ENCODE data around the gene SOD3.

The SOD3 gene, protein sequence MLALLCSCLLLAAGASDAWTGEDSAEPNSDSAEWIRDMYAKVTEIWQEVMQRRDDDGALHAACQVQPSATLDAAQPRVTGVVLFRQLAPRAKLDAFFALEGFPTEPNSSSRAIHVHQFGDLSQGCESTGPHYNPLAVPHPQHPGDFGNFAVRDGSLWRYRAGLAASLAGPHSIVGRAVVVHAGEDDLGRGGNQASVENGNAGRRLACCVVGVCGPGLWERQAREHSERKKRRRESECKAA

DNA sequence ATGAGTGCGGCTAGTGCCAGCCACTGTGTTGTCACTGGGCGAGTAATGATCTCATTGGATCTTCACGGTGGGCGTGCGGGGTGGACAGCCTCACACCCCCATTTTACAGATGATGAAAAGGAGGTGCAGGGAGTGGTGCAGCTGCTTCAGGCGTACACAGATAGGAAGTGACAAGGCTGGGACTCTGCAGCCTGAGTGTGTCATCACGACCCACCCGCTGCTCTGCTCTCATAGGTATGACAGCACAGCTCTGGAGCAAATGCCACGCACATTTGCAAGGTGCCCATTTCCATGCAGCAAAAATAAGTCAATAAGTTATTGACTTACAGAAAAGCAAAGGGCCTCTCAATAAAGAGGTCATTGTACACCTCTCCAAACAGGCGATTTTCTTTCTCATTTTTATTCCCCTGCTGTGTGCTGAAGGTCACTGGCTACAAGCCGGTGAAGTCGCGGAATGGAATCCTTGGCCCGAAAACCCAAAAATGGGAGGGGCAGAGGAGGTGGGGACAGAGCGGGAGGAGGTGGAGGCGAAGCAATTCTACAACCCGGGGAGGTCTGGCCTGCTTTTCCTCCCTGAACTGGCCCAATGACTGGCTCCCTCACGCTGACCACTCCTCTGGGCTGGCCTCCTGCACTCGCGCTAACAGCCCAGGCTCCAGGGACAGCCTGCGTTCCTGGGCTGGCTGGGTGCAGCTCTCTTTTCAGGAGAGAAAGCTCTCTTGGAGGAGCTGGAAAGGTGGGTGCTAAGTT is at the start of gene SOD3:
Gene SOD3, plus strand, starts transcription at position 658 of the 750 bp plus-strand sequence. CDS start 3,949 bp downstream, outside the sequence.
- DNase-seq = no peak

DNA sequence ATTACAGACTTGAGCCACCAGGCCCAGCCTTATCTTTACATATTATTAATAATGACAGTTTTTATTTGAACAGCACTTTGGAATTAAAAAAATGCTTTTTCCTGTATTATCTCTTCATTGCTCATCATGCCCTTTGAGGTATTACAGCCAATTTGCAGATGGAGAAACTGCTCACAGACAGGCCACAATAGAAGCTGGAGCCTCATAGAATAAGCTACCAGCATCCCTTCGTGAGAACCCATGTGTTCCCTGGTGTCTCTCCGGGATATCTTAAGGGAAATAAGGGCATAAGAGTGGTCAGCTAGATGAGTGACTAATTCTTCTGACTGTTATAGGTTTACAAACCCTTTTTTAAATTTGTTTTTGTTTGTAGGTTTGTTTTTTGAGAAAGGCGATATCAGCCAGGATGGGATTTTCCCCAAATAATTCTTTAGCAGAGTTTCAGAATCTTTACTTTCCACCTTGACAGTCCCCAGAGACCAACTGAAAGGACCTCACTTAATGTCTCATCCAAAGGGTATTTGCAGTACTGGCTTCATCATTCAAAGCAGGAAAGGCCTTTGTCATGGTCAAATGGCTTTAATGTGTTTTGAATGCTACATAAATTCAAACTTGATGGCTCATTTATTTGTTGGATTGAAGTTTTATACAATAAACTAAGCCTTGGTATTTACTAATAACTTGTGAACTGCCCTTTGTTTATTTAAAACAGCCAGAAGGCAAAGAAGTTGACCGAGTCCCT is 48.0 kb upstream of the SOD3 start:
- DNase-seq = no peak

DNA sequence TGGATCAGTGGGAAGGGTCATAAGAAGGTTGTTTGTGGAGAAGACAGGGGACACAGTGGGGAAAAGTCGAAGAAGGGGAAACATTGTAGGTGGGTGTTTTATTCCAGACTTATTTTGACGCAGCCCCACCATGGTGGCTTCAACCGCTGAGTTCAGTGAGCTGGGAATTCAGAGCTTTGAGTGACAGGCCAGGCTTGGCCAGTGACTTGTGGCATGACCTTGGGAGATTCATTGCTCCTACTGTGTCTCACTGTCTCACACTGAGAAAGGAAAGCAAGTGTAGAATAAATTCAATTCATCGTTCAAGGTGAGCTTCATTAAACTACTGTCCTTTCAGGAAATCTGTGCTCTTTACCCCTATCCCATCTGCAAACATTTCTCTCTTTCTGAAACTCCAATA is 47.4 kb upstream of the SOD3 start:
- DNase-seq = no peak

DNA sequence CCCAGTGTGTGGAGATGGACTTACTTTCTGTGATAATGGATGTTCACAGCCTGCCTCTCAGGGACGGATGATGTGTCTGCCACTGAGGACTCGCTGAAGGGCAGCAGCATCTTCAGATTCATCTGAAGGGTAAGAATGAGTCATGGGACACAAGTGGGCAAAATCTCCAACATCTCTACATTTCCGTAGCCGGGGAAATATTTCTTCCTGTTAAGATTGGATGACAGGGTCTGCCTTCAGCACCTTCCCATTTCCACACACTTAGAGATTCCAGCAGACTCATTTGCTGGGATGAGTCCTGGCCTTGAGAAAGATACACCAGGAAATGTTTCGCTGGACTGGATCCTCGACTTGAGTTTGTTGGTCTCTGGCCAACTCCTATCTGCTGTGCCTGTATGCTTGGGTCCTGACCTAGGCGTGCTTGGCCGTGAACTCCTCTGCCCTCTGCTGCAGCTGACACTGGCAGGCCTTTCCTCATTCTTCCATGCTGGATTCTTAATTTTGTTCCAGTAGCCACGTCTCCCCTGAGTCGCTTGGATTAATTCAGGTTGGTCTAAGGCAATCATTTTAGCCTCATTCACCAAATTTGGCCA is 46.5 kb upstream of the SOD3 start:
- no peak for DNase-seq

DNA sequence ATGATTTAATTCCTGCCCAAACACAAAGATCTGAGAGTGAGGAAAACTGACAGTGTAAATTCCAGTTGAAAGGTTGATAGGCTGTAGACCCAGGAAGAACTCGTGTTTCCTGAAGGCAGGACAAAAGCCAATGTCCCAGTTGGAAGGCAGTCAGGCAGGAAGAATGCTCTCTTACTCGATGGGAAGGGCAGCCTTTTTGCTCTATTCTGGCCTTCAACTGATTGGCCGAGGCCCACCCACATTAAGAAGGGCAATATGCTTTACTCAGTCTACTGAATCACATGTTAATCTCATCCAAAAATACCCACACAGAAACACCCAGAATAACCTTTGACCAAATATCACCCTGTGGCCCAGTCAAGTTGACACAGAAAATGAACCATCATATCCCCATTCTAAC is 45.3 kb upstream of the SOD3 start:
- DNase-seq = no peak

DNA sequence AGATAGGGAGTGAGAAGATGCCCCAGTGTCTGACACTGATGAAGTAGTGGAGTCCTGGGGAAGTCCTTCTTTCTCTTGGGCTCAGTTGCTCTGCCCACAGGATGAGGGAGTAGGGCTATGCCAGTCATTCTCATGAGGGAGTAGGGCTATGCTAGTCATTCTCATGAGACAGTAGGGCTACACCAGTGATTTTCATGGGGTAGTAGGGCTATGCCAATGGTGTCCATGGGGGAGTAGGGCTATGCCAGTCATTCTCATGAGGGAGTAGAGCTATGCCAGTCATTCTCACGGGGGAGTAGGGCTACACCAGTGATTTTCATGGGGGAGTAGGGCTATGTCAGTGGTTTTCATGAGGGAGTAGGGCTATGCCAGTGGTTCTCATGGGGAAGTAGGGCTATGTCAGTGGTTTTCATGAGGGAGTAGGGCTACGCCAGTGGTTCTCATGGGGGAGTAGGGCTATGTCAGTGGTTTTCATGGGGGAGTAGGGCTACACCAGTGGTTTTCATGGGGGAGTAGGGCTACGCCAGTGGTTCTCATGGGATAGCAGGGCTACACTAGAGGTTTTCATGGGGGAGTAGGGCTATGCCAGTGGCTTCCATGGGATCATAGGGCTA is 43.3 kb upstream of the SOD3 start:
- no peak for DNase-seq

DNA sequence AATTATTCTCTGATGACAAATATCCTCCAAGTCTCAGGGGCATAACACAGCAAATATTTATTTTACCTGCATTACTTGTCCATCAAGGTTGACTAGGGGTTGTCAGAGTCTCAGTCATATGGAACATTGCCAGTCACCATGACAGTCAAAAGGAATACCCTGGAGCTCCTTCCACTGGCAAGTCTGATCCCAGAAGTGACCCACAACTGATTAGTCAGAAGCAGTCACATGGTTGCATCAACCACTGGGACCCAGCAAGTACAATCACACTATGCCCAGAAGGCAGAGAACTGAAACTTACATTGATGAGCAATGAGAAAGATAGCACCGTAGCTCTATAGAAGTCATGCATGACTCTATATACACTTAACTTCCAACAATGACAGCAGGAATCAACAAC is 41.9 kb upstream of the SOD3 start:
- no peak for DNase-seq

DNA sequence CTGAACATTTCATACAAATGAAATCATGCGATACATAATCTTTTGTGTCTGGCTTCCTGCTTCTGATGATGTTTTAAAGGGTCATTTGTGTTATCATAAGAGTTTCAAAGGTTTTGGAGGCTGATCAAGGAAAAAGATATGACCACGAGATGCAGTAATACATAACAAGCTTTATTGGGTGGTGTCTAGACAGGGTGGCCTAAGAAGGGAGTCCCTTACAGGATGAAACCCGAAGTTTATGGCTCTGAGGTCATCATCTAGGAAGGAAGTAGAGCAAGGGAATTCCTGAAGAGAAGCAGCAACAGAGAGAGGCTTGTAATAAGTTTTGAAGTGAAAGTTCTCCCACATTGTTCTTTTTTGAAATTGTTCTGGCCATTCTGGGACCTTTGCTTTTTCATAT is 40.8 kb upstream of the SOD3 start:
- no peak for DNase-seq

DNA sequence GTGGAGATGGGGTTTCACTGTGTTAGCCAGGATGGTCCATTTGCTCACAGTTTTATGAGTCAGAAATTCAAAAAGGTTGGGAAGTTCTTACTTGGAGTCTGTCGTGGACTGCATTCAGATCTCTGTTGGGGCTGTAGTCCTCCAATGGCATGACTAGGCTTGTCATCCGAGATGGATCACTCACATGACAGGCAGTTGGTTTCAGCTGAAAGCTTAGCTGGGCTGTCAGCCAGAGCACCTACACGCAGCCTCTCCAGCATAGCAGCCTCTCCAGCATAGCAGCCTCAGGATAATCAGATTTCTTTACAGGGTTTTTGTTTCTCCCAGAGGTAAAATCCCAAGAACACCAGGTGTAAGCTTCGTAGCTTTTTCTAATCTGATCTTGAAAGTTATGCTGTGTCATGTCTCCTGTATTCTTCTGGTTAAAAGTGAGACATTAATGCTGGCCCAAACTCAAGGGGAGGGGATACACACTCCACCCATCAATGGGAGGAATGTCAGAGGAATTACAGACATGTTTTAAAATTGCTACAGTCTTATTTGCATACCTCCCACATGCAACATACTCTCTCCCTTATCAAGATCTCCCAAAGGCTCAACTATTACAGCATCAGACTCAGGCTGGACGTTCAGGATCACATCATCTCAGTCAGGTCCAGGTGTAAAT is 31.6 kb upstream of the SOD3 start:
- no peak for DNase-seq

DNA sequence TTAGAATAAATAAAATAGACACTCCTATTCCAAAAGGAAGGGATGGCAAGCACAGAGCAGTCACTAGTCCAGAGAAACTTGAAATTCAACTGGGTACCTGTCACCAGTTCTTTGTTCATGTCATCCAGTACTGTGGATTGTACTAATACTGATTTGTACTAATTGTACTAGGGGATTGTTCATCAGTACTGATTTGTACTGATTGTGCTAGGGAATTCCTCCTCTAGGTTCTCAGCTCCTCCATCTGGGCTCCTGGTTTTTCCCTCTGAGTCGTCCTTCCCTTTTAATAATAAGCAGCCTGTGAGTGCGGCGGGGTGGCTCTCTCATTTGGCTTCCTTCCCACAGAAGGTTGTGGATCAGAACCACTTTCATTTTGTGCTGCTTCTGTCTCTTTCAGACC is 31.0 kb upstream of the SOD3 start:
- DNase-seq = no peak

DNA sequence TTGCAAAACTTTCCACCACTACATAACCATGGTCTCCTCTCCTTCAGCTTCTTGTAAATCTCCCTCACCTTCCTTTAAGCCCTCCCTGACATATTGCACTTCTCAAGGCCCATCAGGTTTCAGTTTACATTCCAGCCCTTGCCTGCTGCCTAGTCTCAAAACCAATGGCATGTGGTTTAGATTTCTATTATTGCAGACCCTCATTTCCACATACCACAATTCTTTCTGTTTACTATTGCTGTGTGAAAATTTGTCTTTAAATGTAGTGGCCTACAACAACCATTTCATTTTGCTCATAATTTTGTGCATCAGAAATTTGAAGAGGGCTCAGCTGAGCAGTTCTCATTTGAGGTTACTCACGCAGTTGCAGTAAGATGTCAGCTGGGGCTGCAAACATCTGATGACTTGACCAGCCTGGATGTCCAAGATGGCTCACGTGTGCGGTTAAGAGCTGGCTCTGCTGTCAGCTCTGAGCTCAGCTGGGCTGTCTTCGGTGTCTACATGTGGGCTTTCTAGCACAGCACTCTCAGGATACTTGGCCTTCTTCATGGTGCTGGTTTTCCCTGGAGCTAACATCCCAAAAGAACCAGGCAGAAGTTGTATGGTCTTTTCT is 29.9 kb upstream of the SOD3 start:
- no peak for DNase-seq

DNA sequence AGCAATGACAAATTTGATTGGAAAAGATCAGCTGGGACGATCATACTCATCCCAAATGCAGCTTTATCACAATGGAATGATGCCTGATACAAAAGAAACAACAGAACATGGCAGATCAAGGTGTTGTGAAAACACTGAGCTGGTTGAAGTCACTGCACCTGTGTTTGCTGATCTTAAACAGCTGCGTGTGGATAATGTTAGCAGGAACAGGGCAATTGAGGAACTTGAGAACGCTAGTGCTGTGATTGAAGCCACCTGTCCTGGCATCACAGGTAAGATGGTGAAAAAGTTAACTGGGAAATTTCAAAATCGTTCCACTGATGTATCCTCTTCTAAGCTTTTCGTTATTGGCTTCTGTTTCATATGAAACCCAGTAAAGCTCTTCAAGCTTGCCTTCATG is 27.4 kb upstream of the SOD3 start:
- no peak for DNase-seq

DNA sequence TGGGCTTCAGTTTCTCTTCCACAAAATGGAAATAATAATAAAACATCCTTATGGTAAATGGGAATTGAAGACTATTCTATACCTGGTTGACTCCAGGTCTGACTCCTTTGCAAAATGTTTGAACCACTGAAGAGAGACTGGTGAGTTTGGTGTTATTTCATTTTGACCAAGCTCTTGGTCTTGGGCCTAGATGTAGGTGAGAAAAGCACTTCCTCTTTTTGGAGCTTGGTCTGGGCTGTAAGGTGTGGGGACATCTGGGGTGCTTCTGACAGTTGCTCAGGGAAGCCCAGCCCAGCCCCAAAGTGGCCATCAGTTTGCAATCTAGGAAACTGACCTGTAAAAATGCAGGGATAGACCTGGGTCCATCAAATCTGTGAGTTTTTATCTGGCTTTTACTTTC is 26.8 kb upstream of the SOD3 start:
- no peak for DNase-seq

DNA sequence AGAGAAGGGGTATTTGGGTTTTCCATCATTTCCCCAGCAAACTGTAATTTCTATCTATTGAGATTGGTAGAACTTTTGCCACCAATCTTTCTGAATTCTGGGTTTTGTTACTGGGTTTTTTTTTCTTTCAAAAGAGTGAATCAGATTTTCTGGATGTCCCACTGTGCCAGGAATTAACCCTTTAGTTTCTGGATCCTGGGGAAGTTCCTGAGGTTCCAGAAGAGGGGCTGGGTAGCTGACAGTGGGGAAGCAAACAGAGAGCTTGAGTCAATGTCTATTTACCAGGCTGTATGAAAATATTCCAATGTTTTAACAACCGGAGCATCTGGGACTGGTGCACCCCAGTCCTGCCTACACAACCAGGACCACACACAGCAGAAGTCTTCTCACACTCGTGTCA is 25.8 kb upstream of the SOD3 start:
- no peak for DNase-seq

DNA sequence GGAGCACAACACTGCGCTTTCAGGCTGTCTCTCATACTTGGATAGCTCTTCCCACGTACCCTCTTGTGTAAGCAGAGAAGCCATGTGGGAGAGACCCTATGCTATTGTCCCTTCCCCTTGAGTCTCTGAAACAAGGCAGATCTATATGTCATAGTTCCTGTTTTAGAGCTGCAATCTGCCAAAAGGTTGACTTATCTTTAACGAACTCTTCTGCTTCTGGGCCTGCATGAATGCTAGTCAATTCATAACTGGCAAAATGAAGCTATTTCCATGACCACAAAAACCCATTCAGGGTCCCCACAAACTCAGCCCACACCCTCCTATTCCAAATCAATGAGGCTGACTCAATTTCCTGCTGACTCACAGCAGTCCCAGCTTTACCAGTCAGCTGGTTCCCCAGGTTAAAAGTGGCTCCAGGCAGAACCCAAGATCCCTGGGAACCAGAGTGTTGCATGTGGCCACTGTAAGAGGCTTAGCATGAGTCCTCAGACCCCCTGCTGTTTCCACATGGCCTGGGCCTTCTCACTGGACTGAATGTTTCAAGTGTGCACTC is 25.3 kb upstream of the SOD3 start:
- no peak for DNase-seq

DNA sequence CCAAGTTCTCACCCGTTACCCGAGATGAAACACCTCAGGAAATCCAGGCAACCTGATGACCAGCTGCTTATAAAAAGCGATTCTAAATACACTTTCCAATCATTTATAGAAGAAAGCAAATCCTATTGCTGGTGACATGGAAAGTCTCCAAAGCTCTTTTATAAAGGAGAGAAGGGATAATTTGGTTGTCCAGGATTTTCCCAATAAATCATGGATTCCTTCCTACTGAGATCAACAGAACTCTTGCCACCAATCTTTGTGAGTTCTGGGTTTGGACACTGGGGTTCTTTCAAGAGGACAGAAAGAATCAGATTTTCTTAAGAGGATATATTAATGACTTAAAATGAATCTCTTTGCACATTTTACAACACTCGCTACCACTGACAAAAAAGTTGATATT is 24.7 kb upstream of the SOD3 start:
- DNase-seq = no peak

DNA sequence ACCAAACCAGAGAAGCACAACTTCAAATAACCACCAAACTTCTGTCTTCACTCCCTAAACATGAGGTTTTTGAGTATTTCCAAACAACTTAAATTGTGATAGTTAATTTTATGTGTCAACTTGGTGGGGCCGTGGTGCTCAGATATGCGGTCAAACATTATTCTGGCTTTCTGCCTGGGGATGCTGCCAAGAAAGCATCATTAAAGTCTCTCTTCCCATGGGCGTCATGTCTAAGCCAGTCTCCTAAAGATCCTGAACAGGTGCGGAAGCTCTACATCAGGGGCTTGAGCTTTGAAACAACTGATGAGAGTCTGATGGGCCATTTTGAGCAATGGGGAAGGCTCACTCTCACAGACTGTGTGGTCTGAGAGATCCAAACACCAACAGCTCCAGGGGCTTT is 24.1 kb upstream of the SOD3 start:
- DNase-seq = no peak

DNA sequence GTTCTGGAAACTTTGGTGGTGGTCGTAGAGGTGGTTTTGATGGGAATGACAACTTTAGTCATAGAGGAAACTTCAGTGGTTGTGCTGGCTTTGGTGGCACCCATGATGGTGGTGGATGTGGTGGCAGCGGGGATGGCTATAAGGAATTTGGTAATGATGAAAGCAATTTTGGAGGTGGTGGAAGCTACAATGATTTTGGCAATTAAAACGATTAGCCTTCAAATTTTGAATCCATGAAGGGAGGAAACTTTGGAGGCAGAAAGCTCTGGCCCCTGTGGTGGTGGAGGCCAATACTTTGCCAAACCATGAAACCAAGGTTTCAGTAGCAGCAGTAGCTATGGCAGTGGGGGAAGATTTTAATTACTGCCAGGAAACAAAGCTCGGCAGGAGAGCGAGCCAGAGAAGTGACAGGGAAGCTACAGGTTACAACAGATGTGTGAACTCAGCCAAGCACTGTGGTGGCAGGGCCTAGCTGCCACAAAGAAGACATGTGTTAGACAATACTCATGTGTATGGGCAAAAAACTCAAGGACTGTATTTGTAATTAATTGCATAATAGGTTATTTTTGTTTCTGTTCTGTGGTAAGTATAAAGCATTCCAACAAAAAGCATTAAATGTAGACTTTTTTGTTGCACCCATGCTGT is 23.2 kb upstream of the SOD3 start:
- DNase-seq = no peak

DNA sequence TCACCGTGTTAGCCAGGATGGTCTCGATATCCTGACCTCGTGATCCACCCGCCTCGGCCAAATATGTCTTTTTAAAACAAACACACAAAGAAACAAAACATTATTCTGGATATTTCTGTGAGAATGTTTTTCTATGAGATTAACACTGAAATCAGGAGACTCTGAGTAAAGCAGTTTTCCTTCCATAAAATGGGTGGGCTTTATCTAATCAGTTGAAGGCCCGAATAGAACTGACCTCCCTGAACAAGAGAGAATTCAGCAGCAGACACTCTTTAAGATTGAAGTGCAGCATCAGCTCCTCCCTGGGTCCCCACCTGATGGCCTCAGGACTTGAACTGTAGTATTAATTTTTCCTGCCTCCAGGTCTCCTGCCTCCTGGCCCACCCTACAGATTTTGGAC is 22.4 kb upstream of the SOD3 start:
- DNase-seq = no peak

DNA sequence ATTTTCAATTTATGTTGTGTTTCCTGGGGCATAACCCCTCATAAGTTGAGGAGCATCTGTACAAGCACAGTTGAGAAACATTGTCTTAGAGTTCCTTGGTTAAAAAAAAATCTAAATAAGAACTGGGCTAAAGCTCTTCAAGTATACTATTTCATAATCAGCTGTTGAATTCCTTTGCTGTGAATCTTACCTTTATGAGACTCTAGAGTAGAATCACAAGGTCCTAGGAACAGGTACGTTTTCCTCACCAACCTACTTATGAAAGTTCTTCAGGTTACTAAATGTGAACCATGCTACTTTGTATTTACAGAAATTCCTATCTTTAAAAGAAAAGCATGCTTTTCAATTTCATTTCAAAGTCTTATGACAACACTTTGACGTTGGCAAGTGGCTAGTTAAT is 20.9 kb upstream of the SOD3 start:
- no peak for DNase-seq

DNA sequence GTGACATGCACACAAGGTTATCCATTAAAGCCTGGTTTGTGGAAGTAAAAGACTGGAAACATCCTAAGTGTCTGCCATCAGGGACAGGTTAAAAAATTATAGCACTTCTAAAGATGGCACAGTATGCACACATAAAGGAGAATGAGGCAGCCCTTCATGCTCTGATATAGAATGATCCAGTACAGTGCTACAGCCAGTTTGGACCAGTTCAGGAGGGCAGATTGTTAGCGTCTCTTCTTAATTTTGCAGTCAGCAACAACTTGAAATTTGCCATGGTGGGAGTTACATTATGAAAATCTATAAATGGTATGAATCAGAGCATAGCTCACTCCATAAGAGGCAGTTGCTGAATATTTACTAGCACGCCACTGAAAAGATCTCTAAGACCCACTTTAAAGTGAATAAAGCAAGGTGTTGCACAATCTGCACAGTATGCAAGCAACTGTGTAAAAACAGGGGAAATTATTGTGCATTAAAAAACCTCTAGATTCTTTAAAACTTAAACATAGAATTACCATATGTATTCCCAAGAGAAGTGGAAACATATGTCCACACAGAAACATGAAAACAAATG is 20.3 kb upstream of the SOD3 start:
- DNase-seq = no peak

Measured in NCI-H2081 treated with DMSO at 0.1 percent for 48 hours (cell line).